Neural progenitor cell (in vitro differentiated cells): ENCODE data around the gene SRBD1.

Experiments used
- EZH2 ChIP-seq: fragments of 200-600 bp; sonication (generic); IDR thresholded peaks from 2 replicates; pipeline ENCODE4 v1.6.1; 2017; ENCODE audit warnings: antibody characterized with exemption, mild to moderate bottlenecking, moderate library complexity
- EZH2phosphoT487 ChIP-seq: fragments of 200-600 bp; sonication (generic); IDR thresholded peaks from 2 replicates; pipeline ENCODE4 v1.6.1; 2017; ENCODE audit warnings: antibody characterized with exemption
- TF ChIP-seq, protein P1 (sequence below): fragments of 200-600 bp; sonication (generic); IDR thresholded peaks from 2 replicates; pipeline ENCODE4 v1.5.1; 2017; ENCODE audit warnings: antibody characterized with exemption, mild to moderate bottlenecking

DNA sequence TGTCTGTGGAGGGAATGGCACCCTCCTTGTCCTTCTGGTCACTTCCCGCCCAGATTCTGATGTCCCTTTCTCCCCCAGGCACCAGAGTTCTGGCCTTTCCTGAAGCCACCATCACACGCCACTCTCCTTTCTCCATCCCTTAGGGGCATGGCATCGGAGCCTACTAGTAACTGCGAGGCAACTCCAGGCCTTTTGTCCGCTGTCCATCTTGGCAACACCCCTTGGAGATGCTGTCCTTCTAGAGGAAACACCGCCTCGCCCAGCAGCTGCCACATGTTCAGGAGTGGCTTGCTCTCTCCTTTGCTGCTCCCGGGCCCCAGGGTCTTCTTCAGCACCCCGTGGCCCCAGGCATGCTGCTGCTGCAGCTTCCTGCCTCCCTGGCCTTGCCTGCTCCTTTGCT lies 267.0 kb downstream of the SRBD1 start:
- TF ChIP-seq, protein P1, sequence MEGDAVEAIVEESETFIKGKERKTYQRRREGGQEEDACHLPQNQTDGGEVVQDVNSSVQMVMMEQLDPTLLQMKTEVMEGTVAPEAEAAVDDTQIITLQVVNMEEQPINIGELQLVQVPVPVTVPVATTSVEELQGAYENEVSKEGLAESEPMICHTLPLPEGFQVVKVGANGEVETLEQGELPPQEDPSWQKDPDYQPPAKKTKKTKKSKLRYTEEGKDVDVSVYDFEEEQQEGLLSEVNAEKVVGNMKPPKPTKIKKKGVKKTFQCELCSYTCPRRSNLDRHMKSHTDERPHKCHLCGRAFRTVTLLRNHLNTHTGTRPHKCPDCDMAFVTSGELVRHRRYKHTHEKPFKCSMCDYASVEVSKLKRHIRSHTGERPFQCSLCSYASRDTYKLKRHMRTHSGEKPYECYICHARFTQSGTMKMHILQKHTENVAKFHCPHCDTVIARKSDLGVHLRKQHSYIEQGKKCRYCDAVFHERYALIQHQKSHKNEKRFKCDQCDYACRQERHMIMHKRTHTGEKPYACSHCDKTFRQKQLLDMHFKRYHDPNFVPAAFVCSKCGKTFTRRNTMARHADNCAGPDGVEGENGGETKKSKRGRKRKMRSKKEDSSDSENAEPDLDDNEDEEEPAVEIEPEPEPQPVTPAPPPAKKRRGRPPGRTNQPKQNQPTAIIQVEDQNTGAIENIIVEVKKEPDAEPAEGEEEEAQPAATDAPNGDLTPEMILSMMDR = no peak
- TF ChIP-seq EZH2phosphoT487 (no peak), EZH2 (no peak)
